Esophagus muscularis mucosa (tissue), 3 donors: ENCODE data around the gene ZSCAN18.

Experiments
- CTCF ChIP-seq, 3 experiments: fragments of 200-600 bp in 2 of 3; fragments of 450-650 bp in 1 of 3; sonication (generic) in 2 of 3; IDR thresholded peaks; one replicate each; pipeline ENCODE4 v1.5.1; 2017 to 2019; ENCODE audit warnings: antibody characterized with exemption in 3 of 3, mild to moderate bottlenecking in 2 of 3, moderate library complexity in 1 of 3
- POLR2A ChIP-seq: fragments of 450-650 bp; IDR thresholded peaks from one replicate; pipeline ENCODE4 v1.6.1; 2017; ENCODE audit warnings: antibody characterized with exemption, moderate library complexity, mild to moderate bottlenecking, low read depth
- POLR2AphosphoS5 ChIP-seq, 2 donors: sonication (generic); formaldehyde crosslinking; IDR thresholded peaks; one replicate each; pipeline ENCODE4 v1.6.1; 2017; ENCODE audit warnings: antibody characterized with exemption in 2 of 2

- TF ChIP-seq CTCF (IDR thresholded peaks at IDR 0.05) (no peak), POLR2AphosphoS5 (IDR thresholded peaks at IDR 0.05) (no peak), POLR2A (no peak)
These were observed 6.6 kb downstream of the ZSCAN18 start for GRCh38 chr19:58091251-58091995.
